NCI-H2196 treated with DMSO at 0.1 percent for 48 hours (cell line): ENCODE data around the gene LPIN2.
"Not testable (repeated sequence)": the region's sequence is repeated elsewhere in the genome, so short reads cannot be mapped to it uniquely, and the experiment has no call there.

ENCODE experiments used
- DNase-seq: peaks from one replicate; lab custom pipeline; 2025; ENCODE audit not compliant: unreplicated experiment; lab: John Stamatoyannopoulos, UW

Gene LPIN2

GRCh38 chr18:3044931-3045698 is 32.2 kb upstream of the LPIN2 start:
- DNase-seq, result peak; percentile 52

DNA sequence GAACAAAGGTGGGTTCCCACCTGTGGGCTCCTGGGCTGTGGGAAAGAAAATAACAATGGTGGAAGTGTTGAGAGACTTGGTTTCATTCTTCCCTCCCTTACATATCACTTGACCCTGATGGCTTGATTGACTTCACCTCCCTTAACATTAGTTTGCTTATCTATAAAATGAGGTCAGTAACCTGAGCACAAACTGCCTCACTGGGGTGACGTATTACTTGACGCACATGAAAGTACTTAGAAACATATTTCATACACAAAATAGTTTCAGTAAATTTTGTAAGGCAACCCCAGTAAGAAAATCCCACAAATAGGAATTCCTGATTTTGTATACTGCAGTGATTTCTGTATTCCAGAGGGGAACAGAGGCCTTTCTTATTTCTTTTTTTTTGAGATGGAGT is 29.4 kb upstream of the LPIN2 start:
- DNase-seq, result no peak

- DNase-seq, result no peak
Observed at GRCh38 chr18:3041843-3042242, 28.9 kb upstream of the LPIN2 start.

GRCh38 chr18:3040881-3041280 is 27.9 kb upstream of the LPIN2 start:
- DNase-seq, result no peak

- DNase-seq, result no peak
Observed at GRCh38 chr18:3040173-3040572, 27.2 kb upstream of the LPIN2 start.

DNA sequence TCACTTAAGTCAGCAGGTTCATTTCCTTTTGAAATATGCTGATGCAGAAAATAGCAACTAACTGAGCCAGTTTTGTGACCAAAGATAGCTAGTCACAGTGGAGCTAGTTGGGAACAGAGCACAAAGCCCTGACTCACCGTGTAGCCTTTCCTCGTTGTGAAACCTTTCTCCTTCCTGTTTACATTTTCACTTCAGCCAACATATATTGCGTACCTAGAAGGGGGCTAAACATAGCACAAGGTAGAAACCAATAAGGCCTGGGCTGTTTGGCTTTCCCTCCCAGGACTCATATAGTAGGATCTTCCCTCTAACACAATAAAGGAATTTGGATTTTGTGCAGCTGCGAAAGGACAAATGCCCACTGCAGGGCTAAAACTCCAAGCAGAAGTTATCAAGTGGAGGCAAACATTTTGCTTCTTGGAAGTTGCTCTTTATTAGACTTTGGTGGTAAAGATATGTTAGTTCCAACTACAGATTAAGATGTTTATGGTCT is 24.5 kb upstream of the LPIN2 start:
- DNase-seq, result no peak

DNA sequence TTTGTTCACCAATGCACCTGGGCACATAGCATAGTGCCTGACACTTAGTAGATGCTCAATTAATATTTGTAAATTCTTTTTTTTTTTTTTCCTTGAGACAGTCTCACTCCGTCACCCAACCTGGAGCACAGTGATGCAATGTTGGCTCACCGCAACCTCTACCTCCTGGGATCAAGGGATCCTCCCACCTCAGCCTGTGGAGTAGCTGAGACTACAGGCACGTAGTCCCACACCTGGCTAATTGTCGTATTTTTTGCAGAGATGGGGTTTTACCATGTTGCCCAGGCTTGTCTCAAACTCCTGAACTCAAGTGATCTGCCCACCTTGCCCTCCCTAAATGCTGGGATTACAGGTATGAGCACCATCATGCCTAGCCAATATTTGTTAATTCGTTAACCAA is 23.2 kb upstream of the LPIN2 start:
- no peak for DNase-seq

GRCh38 chr18:3035635-3036034 is 22.7 kb upstream of the LPIN2 start:
- no peak for DNase-seq

- no peak for DNase-seq
Observed at GRCh38 chr18:3032721-3033120, 19.8 kb upstream of the LPIN2 start.

DNA sequence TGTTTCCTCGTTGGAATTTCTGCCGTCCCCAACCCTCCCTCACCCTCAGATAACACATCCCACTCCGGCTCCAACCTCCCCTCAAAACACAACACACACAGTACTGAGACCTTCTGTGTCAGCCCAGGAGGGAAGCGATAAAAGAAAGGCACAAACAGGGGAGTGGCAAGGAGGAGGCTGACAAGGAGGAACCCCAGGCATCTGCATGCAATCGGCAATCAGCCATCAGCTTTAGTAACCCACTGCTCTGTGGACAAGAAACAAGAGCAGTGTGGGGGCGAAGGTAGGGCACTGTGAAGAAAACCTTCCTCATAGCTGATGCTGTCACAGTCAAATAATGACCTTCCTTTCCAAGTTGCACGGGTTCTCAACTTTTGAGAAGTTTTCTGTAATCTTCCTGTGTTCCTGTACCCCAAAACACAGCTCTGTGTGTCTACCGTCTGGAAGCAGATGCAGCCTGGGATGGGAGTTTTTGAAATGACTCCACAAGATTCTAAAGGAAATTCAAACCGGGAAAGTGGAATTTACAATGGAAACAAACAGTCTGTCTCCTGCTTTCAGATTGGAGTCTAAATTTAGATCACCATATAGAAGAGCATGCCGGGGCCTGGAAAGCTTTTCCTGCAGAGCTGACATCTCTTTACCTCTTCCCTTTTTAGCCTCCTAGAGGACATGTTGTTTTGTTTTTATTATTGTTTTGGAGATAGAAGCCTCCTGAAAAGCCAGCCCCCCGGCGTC is 16.4 kb upstream of the LPIN2 start:
- no peak for DNase-seq

GRCh38 chr18:3028115-3028514 is 15.2 kb upstream of the LPIN2 start:
- not testable (repeated sequence) for DNase-seq

DNA sequence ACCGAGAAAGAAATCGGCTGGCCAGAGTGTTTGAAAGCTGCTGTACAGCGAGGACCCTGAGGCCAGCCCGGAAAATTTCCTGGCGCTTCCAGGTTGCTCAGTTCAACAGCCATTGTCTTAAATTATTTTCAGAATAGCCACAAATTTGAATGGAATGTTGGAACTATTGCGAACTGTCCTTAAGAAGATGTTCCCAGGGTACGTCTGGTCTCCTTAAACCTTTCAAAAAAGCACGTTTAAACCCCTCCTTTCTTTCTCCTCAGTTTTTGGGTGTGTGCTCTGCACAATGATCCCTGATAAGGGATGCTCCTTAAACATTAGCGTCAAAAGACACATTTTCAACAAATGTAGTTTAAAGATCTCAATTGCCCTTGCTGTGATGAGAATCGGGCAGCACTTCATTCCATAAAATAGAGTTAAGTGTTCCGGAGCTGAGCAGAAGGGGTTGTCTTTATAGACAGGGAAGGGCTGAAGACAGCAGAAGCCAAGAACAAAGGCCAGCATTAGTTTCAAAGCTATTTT is 14.5 kb upstream of the LPIN2 start:
- no peak for DNase-seq

- no peak for DNase-seq
Observed at GRCh38 chr18:3025544-3025943, 12.6 kb upstream of the LPIN2 start.

DNA sequence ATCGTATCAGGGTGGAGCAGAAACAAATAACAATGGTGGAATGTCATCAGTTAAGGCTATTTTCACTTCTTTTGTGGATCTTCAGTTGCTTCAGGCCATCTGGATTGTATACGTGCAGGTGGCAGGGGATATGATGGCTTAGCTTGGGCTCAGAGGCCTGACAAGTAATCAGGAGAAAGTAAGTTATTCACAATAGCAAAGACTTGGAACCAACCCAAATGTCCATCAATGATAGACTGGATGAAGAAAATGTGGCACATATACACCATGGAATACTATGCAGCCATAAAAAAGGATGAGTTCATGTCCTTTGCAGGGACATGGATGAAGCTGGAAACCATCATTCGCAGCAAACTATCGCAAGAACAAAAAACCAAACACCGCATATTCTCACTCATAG is 10.7 kb upstream of the LPIN2 start:
- not testable (repeated sequence) for DNase-seq

DNA sequence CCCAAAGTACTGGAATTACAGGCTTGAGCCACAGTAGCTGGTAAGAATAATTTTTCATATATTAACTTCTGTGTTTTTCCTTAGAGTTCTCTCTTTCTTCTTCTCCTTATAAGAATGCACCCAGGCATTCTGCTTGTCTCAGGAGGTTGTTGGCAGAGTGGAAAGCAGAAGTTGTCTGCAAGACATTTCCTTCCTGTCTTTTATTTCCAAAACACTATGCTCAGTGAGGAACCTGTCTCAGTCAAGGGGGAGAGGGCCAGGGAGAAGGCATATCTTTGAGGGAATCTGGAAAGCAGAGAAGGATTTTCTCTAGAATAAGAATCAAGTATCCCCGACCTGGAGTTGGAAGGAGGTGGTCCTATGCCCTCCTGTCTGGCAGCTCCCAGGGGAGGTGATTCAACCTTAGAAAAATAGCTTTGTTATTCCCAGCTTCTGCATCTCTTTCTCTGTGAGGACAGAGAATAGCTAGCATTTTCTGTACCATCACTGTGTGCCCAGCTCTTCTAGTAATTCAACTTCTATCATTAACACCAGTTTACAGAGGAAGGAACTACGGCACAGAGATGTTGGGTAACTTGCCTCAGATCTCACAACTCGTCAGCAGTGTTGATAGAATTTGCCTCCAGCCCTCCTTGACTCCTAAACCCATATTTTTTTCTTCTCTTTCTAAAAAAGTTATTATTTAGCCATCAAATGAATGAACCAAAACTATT is 3.8 kb upstream of the LPIN2 start:
- no peak for DNase-seq

DNA sequence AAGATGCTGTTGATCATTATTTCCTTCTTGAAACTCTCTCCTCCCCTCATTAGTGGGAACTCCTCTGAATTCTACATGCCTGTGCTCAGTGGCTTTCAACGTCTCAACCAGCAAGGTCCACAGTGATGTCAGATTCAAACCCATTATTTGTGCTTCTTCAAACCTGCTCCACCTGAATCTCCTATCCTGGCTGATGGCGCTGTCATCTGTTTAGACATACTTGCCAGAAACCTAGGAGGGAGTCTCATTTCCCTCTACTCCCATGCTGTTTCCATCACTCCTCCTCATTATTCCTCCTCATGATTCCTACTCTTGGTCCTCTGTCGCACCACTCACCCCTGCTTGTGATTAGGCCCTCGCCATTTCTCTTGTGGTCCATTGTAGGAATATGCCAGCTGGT is 2.9 kb upstream of the LPIN2 start:
- no peak for DNase-seq

GRCh38 chr18:3015204-3015592 is 2.3 kb upstream of the LPIN2 start:
- no peak for DNase-seq

DNA sequence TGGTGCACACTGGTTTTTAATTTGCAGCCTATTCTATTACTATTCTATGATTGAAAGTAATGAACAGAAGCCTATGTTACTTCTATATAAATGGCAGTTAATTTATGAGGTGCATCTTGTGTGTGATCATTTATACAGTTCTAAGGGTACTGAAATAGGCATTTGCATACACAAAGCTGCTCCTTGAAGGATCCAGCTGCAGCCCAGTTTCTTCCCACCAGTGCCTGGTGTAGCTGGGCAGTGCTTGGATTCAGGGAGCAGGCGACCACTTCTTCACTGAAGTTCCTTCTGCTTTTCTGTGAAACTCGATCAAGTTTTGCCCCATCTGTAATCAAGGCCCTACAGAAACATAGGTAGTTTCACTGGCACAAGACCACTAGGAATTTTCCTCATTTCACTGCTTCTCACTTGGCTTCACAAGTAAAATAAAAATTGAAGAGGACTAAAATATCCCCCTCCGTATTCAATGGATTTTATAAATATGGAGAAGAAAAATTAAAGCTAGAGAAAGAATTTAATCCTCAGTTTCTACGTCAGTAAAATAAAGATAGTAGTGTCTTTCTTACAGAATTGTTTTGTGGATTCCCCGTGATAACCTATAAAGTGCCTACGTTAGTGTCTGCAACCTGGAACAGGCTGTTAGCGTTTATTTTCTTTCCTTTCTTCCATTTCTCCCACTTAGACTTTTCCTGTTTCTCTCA is 1.7 kb upstream of the LPIN2 start:
- no peak for DNase-seq

DNA sequence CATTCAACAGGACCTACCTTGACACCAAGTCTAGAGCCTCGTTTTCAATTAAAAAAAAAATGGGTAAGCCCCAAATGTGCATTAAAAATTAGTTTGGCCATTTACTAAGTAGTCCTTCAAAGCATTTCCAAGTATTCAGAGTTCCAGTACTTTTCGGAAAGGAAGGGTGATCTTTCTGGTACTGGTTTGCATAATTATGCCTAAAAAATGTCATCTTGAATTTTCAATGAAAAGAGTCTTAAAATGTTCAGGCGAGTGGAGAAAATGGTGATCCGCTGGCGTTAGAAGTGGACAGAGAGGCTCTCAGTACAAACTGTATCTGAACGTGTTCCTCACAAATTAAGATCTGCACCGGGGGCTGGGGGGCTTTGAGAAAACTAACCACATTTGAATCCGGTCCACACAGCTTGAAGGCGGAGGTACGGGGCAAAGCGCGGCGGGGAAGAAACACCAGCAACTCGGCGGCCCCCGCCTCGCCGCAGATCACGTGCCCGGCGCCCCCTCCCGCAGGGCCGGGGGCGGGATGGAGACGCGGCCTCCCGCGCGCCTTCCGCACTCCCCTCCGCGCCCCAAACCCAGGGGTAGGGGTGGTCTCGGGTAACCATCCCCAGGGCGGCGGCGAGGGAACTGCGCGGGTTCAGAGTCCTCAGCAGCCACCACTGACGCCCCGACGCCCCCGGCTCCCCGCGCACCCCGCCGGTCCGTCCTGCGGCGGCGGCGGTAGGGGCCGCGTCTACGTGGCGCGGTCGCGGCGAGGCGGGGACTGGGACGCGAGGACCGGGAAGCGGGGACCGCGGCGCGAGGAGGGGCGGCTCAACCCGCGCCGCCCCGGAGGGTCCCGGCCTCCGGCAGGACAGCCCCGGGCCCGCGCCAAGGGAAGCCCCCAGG is 564 bp downstream of the LPIN2 start:
- no peak for DNase-seq

GRCh38 chr18:3010086-3010485 is 2.9 kb downstream of the LPIN2 start:
- no peak for DNase-seq
